GM15510 (cell line): ENCODE results near the gene PMPCA.

ENCODE experiments used
- POLR2A ChIP-seq: IDR thresholded peaks from 3 replicates; pipeline ENCODE4 v1.6.1; 2011; ENCODE audit warnings: borderline replicate concordance; ENCODE audit not compliant: insufficient read length; ENCODE audit errors: extremely low read depth

Gene PMPCA

GRCh38 chr9:136431782-136432350, 21.4 kb downstream of the PMPCA start:
- no peak for TF ChIP-seq POLR2A

- no peak for TF ChIP-seq POLR2A
Observed at GRCh38 chr9:136432591-136432990, 22.1 kb downstream of the PMPCA start.

DNA sequence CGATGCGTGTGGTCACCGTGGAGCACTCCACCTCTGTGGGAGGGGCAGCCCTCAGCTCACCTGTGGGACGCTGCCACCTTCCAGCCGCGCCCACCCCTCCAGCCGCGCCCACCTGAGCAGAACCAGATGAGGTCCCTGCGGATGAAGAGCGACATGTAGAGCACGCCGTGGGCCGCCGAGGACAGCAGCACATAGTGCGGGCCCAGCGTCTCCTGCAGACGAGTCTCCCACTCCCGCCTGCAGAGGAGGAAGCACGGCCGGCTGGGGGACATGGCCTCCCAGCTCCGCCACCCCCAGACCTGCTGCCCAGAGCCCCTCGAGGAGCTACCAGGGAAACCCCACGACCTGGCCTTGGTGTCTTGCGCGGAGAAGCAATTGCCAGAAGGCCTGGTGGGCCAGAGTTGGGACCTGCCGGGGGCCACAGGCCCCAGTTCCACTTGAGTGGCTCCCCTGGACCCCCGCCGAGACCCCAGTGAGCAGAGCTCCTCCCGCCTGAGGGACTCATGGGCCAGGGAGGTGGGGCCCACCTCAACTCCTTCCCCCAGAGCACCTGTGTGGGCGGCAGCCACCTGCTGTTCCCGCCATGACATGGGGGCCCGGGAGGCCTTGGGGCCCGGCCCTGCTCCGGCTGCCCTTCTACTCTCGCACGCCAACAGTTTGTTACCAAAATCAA, 22.7 kb downstream of the PMPCA start:
- TF ChIP-seq POLR2A = no peak

- no peak for TF ChIP-seq POLR2A
Observed at GRCh38 chr9:136433849-136434579, 23.6 kb downstream of the PMPCA start.

DNA sequence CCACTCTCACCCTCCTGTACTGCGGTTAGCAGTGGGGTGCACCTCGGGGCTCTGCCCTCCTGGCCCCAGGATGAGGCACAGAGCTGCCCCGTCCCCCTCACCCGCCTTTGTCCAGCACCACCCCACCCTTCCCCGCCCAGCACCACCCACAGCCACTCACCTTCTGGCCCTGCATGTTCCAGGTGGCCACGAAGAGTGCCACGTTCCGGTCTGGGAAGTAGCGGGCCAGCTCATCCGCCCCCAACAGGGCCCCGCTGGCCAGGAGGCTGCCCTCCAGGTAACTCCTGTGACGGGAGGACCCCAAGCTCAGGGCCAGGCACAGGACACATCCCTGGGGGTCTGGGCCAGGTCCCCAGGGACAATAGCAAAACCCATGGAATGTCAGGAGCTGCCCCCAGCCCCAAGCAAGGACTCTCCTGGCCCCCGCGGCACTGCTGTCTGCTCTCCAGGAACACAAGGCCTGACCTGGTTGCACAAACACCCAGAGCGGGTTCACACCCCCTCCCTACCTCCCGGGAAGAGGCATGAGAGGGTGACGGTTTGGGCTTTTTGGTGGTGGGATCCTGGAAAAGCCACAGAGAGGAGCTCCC, 24.2 kb downstream of the PMPCA start:
- no peak for TF ChIP-seq POLR2A

DNA sequence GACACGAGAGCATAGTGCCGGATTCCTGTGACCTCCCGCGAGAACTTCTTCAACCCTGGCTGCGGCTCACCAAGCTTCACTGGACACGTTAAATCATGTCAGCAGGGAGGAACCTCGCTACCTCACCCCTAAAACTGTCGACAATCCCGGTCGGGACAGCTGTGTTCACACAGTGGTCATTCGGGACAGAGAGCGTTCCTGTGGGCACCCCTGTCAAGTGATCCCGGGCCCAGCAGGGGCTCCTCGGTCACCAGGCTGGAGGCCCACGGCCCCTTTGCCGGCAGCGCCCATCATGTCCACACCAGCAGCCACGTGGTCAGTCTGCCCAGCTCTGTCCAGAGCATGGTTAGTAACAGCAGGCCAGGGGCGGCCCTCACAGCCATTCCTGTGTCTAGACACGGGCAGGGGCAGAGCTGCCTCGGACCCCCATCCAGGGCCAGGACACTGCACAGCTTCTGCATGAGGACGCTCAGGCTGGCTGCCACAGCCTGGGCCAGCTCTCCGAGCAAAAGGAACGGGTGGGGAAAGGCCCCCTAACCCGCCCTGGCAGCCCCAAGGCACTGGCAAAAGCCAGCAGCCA, 25.7 kb downstream of the PMPCA start:
- TF ChIP-seq POLR2A = no peak

- no peak for TF ChIP-seq POLR2A
Observed at GRCh38 chr9:136437430-136437829, 27.0 kb downstream of the PMPCA start.

DNA sequence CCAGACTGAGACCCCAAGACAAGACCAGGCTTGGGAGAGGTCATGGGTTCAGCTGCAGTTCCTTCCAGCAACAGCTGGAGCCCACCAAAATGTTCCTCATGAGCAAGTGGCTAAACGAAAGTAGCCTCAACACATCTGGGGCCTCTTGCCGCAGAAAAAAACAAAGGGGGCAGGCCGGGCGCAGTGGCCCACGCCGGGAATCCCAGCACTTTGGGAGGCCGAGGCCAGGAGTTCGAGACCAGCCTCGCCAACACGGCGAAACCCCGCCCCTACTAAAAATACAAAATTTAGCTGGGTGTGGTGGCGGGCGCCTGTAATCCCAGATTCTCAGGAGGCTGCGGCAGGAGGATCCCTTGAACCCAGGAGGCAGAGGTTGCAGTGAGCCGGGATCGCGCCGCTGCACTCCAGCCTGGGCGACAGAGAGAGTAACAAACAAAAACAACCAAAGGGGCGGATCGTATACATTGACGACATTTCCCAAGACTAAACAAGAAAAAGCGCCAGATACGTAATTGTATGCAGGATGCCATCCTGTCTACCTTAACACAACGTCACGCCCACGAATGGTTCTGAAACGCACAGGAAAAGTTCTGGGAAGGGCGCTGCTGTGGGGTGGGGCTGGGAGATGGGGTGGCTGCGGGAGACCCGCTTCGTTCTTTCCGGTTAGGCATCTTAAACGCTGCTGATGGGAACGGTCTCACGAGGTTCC, 27.5 kb downstream of the PMPCA start:
- no peak for TF ChIP-seq POLR2A

- peak; percentile 35 for TF ChIP-seq POLR2A
Observed at GRCh38 chr9:136438548-136439480, 28.4 kb downstream of the PMPCA start.

GRCh38 chr9:136439481-136440408, 29.3 kb downstream of the PMPCA start, which contains the start of gene INPP5E:
Gene INPP5E (minus strand): TSS chr9:136439845. CDS start chr9:136439419, 426 bp downstream.
- peak; percentile 64 for TF ChIP-seq POLR2A

- TF ChIP-seq POLR2A = no peak
Observed at GRCh38 chr9:136441191-136441680, 30.8 kb downstream of the PMPCA start.

GRCh38 chr9:136441681-136442245, 31.3 kb downstream of the PMPCA start:
- no peak for TF ChIP-seq POLR2A
